OCI-LY1 (cell line): ENCODE results near the gene PLCB2.

ENCODE experiments used
- H2AFZ ChIP-seq: fragments of 200-600 bp; sonication (generic), shearing (Covaris generic); 2 replicates; pipeline ENCODE4 v1.6.0; 2014; ENCODE audit warnings: antibody characterized with exemption, mild to moderate bottlenecking, low read length
- H3F3A ChIP-seq: fragments of 200-600 bp; sonication (generic), shearing (Covaris generic); 2 replicates; pipeline ENCODE4 v1.6.0; 2014; ENCODE audit warnings: mild to moderate bottlenecking, antibody characterized with exemption, low read length, moderate library complexity; ENCODE audit not compliant: insufficient read depth
- H3K27ac ChIP-seq: fragments of 200-600 bp; sonication (generic); 2 replicates; pipeline ENCODE4 v1.5.1; 2014; ENCODE audit warnings: low read length, mixed run types, mild to moderate bottlenecking, low read depth; ENCODE audit not compliant: poor library complexity, severe bottlenecking
- H3K27me3 ChIP-seq: fragments of 200-600 bp; sonication (generic); 2 replicates; pipeline ENCODE4 v1.6.0; 2014; ENCODE audit warnings: antibody characterized with exemption, mild to moderate bottlenecking, low read length, moderate library complexity; ENCODE audit not compliant: insufficient read depth
- H3K36me3 ChIP-seq: fragments of 200-600 bp; sonication (generic); 2 replicates; pipeline ENCODE4 v1.6.1; 2014; ENCODE audit warnings: mild to moderate bottlenecking, antibody characterized with exemption, low read length, moderate library complexity, mixed read lengths; ENCODE audit not compliant: insufficient read depth
- H3K4me1 ChIP-seq: fragments of 200-600 bp; sonication (generic); 2 replicates; pipeline ENCODE4 v1.5.1; 2014; ENCODE audit warnings: mild to moderate bottlenecking, low read length, moderate library complexity; ENCODE audit not compliant: insufficient read depth, severe bottlenecking
- H3K4me2 ChIP-seq: fragments of 200-600 bp; sonication (generic), shearing (Covaris generic); 2 replicates; pipeline ENCODE4 v1.6.1; 2014; ENCODE audit warnings: low read length
- H3K4me3 ChIP-seq: fragments of 200-600 bp; sonication (generic); 2 replicates; pipeline ENCODE4 v1.5.1; 2014; ENCODE audit warnings: low read length, low read depth, mild to moderate bottlenecking, mixed read lengths; ENCODE audit not compliant: poor library complexity, severe bottlenecking
- H3K79me2 ChIP-seq: fragments of 200-600 bp; shearing (Covaris generic); 2 replicates; pipeline ENCODE4 v1.6.1; 2016; ENCODE audit warnings: mixed run types, low read length, mixed read lengths; ENCODE audit not compliant: insufficient read depth
- H3K9ac ChIP-seq: fragments of 200-600 bp; sonication (generic), shearing (Covaris generic); 2 replicates; pipeline ENCODE4 v1.6.1; 2014; ENCODE audit warnings: mild to moderate bottlenecking, low read length, mixed read lengths
- H3K9me2 ChIP-seq: fragments of 200-600 bp; sonication (generic), shearing (Covaris generic); 2 replicates; pipeline ENCODE4 v1.6.1; 2014; ENCODE audit warnings: low read depth, mild to moderate bottlenecking, low read length, mixed read lengths
- H3K9me3 ChIP-seq: fragments of 200-600 bp; shearing (Covaris generic); 2 replicates; pipeline ENCODE4 v1.6.1; 2014; ENCODE audit warnings: low read length, mixed read lengths
- H4K20me1 ChIP-seq: fragments of 200-600 bp; sonication (generic), shearing (Covaris generic); 2 replicates; pipeline ENCODE4 v1.6.0; 2016; ENCODE audit warnings: mild to moderate bottlenecking, low read length; ENCODE audit not compliant: insufficient read depth
- CTCF ChIP-seq: fragments of 200-600 bp; sonication (generic), shearing (Covaris generic); IDR thresholded peaks from 2 replicates; pipeline ENCODE4 v1.5.1; 2017; ENCODE audit warnings: mild to moderate bottlenecking, antibody characterized with exemption, low read length, moderate library complexity, mixed read lengths
- EZH2 ChIP-seq: fragments of 200-600 bp; sonication (generic), shearing (Covaris generic); IDR thresholded peaks from 2 replicates; pipeline ENCODE4 v1.8.0; 2017; ENCODE audit warnings: borderline replicate concordance, mixed run types, mild to moderate bottlenecking, antibody characterized with exemption, low read length, moderate library complexity, mixed read lengths

The PLCB2 gene

DNA sequence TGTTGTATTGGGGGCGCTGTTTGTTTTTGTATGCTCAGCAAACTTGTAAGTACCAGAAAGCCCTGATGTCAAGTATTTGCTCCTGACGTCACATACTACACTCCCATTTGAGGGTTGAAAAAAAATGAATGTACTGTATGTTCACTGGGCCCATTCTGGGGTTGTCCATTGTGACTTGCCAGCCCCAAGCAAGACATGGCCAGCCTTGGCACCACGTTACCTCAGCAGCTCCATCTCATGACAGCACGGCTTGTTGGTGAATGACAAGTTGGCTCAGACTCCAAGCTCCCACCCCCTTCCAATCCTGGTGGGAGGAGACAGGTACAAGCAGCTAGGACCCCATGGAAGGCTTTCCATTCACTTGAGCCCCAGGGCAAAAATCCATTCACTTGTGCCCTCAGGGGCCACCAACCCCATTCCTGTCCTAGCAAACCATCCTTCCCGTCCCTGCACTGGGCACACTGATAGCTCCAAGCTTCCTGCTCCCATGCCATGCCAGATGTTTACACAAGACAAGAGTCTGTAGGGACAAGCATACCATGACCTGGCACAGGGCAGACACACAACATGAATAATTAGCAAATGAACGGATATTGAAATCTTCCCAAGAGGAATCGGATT lies 44.7 kb upstream of the PLCB2 start:
- no peak for TF ChIP-seq CTCF
- TF ChIP-seq EZH2, result no peak
- no peaks in the 10 kb centered on the region for H3K9me2 ChIP-seq
- H3F3A ChIP-seq, result no peaks in the 10 kb centered on the region
- H3K9ac ChIP-seq, result no peak overlapping the region
- no peaks in the 10 kb centered on the region for H4K20me1 ChIP-seq
- H3K4me3 ChIP-seq, result no peak overlapping the region
- no peaks in the 10 kb centered on the region for H3K27me3 ChIP-seq
- H3K4me1 ChIP-seq, result peaks cover under 1% of the 10 kb centered on the region
- no peaks in the 10 kb centered on the region for H3K36me3 ChIP-seq
- no peak overlapping the region for H2AFZ ChIP-seq
- H3K9me3 ChIP-seq, result no peaks in the 10 kb centered on the region
- H3K79me2 ChIP-seq, result no peaks in the 10 kb centered on the region
- H3K27ac ChIP-seq, result no peak overlapping the region
- no peak overlapping the region for H3K4me2 ChIP-seq

DNA sequence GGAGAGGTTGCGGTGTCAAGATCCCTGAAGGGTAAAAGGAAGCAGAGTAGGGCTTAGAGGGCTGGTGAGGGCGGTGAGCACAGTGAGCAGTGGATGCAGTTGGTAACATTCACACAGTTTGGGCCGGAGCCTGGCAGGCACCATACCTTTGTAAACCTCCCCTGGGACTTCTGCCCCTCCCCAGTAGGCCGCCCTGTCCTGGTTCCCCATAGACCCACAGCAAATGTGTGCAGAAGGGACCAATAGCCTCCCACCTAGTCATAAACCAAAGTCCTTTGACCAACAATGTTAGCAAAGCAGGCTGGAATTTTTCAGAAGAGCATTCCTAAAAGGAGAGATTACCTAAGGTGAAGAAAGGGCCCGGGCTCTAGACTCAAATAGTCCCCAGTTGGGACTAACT lies 41.4 kb upstream of the PLCB2 start:
- no peaks in the 10 kb centered on the region for H3K36me3 ChIP-seq
- no peak overlapping the region for H3K4me2 ChIP-seq
- TF ChIP-seq EZH2 (no peak), CTCF (no peak)

GRCh38 chr15:40348474-40348870 lies 40.7 kb upstream of the PLCB2 start:
- Histone ChIP-seq H3K4me3 (no peak overlapping the region), H3K4me2 (no peak overlapping the region), H3K79me2 (no peaks in the 10 kb centered on the region), H4K20me1 (no peaks in the 10 kb centered on the region), H3K9me2 (no peaks in the 10 kb centered on the region), H3K36me3 (no peaks in the 10 kb centered on the region), H3K4me1 (no peaks in the 10 kb centered on the region), H3K27me3 (no peaks in the 10 kb centered on the region), H3K9ac (no peak overlapping the region), H2AFZ (no peak overlapping the region), H3F3A (no peaks in the 10 kb centered on the region), H3K27ac (no peak overlapping the region), H3K9me3 (no peaks in the 10 kb centered on the region)
- no peak for TF ChIP-seq EZH2
- no peak for TF ChIP-seq CTCF

More for the DNA sequence above, 41.4 kb upstream of the PLCB2 start:
- Histone ChIP-seq H3K79me2 (no peaks in the 10 kb centered on the region), H3K4me3 (no peak overlapping the region), H3K9me2 (no peaks in the 10 kb centered on the region), H2AFZ (no peak overlapping the region), H3K4me1 (no peaks in the 10 kb centered on the region), H4K20me1 (no peaks in the 10 kb centered on the region), H3K27ac (no peak overlapping the region), H3F3A (no peaks in the 10 kb centered on the region), H3K27me3 (no peaks in the 10 kb centered on the region), H3K9me3 (no peaks in the 10 kb centered on the region), H3K9ac (no peak overlapping the region)
